Right lobe of liver (tissue), 6 donors: ENCODE results near the gene PLA2R1. TPM values are rescaled to one million over a fixed set of nuclear protein-coding genes. Genes with fewer than 3 reads are reported as not detected.

Experiments
- ATAC-seq, 4 donors: fragments of 200-7000 bp; cut with Tn5 transposase; one replicate each; pipeline ENCODE4 v1.9.1; 2020; ENCODE audit warnings: mild to moderate bottlenecking in 4 of 4, moderate library complexity in 4 of 4
- DNase-seq, 3 donors: peaks; one replicate each; pipeline ENCODE4 v3.0.0-alpha.2; 2020
- H3K27ac ChIP-seq, 3 donors: fragments of 200-600 bp; one replicate each; pipeline ENCODE4 v1.8.0; 2022
- H3K27me3 ChIP-seq, 2 donors: fragments of 200-600 bp; one replicate each; pipeline ENCODE4 v1.8.0; 2022
- H3K36me3 ChIP-seq, 4 donors: fragments of 200-600 bp; sonication (generic) in 1 of 4; one replicate each; pipeline versions ENCODE4 v1.5.1 to v1.8.0; 2017 to 2022; ENCODE audit warnings: control low read depth in 1 of 4
- H3K4me1 ChIP-seq, 4 donors: fragments of 200-600 bp; sonication (generic) in 1 of 4; one replicate each; pipeline versions ENCODE4 v1.5.1 to v1.8.0; 2017 to 2022; ENCODE audit warnings: control low read depth in 1 of 4
- H3K4me3 ChIP-seq, 3 donors: fragments of 200-600 bp; one replicate each; pipeline ENCODE4 v1.8.0; 2022
- H3K9me3 ChIP-seq, 4 donors: fragments of 200-600 bp; sonication (generic) in 1 of 4; one replicate each; pipeline versions ENCODE4 v1.5.1 to v1.8.0; 2017 to 2022; ENCODE audit warnings: control low read depth in 1 of 4
- CTCF ChIP-seq, 4 donors: fragments of 200-600 bp in 3 of 4; fragments of 450-650 bp in 1 of 4; IDR thresholded peaks; one replicate each; pipeline versions ENCODE4 v1.5.1 to v1.8.0; 2016 to 2022; ENCODE audit warnings: antibody characterized with exemption in 4 of 4, mild to moderate bottlenecking in 2 of 4
- POLR2A ChIP-seq: fragments of 450-650 bp; IDR thresholded peaks from one replicate; pipeline ENCODE4 v1.6.1; 2017; ENCODE audit warnings: antibody characterized with exemption, mild to moderate bottlenecking
- WGBS: methylation state at CpG from one replicate; pipeline ENCODE4 v1.1.6; 2018; ENCODE audit warnings: low coverage, low lambda C conversion rate; ENCODE audit not compliant: insufficient coverage; ENCODE audit errors: missing lambda C conversion rate; 5-methylcytosine and 5-hydroxymethylcytosine counted together
- intact Hi-C, 2 donors: fragments of 100-400 bp; cut with DNase I; formaldehyde crosslinking; loops; one replicate each; pipeline versions ENCODE4 v1.11.2 to v1.14.1; 2022
- total RNA-seq, 6 experiments: library from RNA; depleted of rRNA in 2 of 6; stranded (reverse); fragments of >200 nt in 2 of 6; fragmentation: NEBNext Ultra II Directional in 3 of 6; extraction: Animal tissue kit (Norgen Biotek cat#: 25700) in 3 of 6; gene quantifications; one replicate each; pipeline versions ENCODE4 v1.1.0 to v1.2.4, GENCODE V29; 2016 to 2023
- donor health status: DM: no; HTN: yes; CAD: no.
- donor health status: DM: no; HTN: no; CAD: no.
- donor health status: DM: no; HTN: no; CAD: no.
- donor health status: DM: no; HTN: yes; CAD: no.
- donor health status: DM: no; HTN: yes; CAD: no.

PLA2R1 gene
- total RNA-seq, 6 experiments from 2014 or later = 0.70 to 1.6 (median 0.97) TPM

- Histone ChIP-seq H3K36me3 (no peaks in the 10 kb centered on the region), H3K4me3 (no peak overlapping the region), H3K27ac (no peak overlapping the region), H3K4me1 (no peaks in the 10 kb centered on the region), H3K9me3 (no peaks in the 10 kb centered on the region), H3K27me3 (no peaks in the 10 kb centered on the region)
- TF ChIP-seq CTCF (IDR thresholded peaks at IDR 0.05) (no peak), POLR2A (no peak)
- intact Hi-C loops = no loop called here
- ATAC-seq = no peak
- no peak for DNase-seq
- 52% methylated on average over 2 of the region's 2 CpGs for WGBS
These were observed 11.0 kb upstream of the PLA2R1 start for GRCh38 chr2:160073284-160073888.

- Histone ChIP-seq H3K36me3 (no peaks in the 10 kb centered on the region), H3K27ac (no peak overlapping the region), H3K9me3 (peaks cover 0 to 3% (median 0%) of the 10 kb centered on the region in 4 donors), H3K27me3 (no peaks in the 10 kb centered on the region), H3K4me1 (no peaks in the 10 kb centered on the region), H3K4me3 (no peak overlapping the region)
- WGBS = 67% methylated on average over 2 of the region's 2 CpGs
- ATAC-seq (no peak), DNase-seq (no peak)
- intact Hi-C loops = no loop called here
- TF ChIP-seq CTCF (IDR thresholded peaks at IDR 0.05) (no peak), POLR2A (no peak)
These were observed 6.5 kb upstream of the PLA2R1 start for GRCh38 chr2:160068906-160069305.

GRCh38 chr2:160064916-160065315, 2.5 kb upstream of the PLA2R1 start:
- TF ChIP-seq CTCF (IDR thresholded peaks at IDR 0.05) (no peak), POLR2A (no peak)
- DNase-seq (no peak), ATAC-seq (no peak)
- H3K36me3 ChIP-seq = no peaks in the 10 kb centered on the region
- 86% methylated on average over 1 of the region's 1 CpG for WGBS
- H3K4me3 ChIP-seq = no peak overlapping the region
- intact Hi-C loops = no loop called here
- H3K27me3 ChIP-seq = peaks cover 0 to 5% of the 10 kb centered on the region in 2 donors
- H3K9me3 ChIP-seq = peaks cover 0 to 3% (median 0%) of the 10 kb centered on the region in 4 donors
- peaks cover 0 to 6% (median 0%) of the 10 kb centered on the region in 4 donors for H3K4me1 ChIP-seq
- no peak overlapping the region for H3K27ac ChIP-seq

- no peak overlapping the region for H3K27ac ChIP-seq
- H3K9me3 ChIP-seq = peaks cover 0 to 3% (median 0%) of the 10 kb centered on the region in 4 donors
- no peaks in the 10 kb centered on the region for H3K36me3 ChIP-seq
- 85% methylated on average over 4 of the region's 4 CpGs for WGBS
- peaks cover 0 to 6% (median 0%) of the 10 kb centered on the region in 4 donors for H3K4me1 ChIP-seq
- H3K27me3 ChIP-seq = peaks cover 0 to 5% of the 10 kb centered on the region in 2 donors
- ATAC-seq (no peak), DNase-seq (no peak)
- TF ChIP-seq CTCF (IDR thresholded peaks at IDR 0.05) (no peak), POLR2A (no peak)
- no peak overlapping the region for H3K4me3 ChIP-seq
- intact Hi-C loops = no loop called here
These were observed 1.6 kb upstream of the PLA2R1 start for GRCh38 chr2:160063879-160064612.
